Measurements from ENCODE around the gene SVIL. TPM values are rescaled to one million over a fixed set of nuclear protein-coding genes. Genes with fewer than 3 reads are reported as not detected.

SVIL gene
- total RNA-seq, 3 donors from 2014 or later (not counting 1 experiment from before 2014, with no cell fraction given) = 24.9 to 57.2 (median 33.5) TPM

DNA sequence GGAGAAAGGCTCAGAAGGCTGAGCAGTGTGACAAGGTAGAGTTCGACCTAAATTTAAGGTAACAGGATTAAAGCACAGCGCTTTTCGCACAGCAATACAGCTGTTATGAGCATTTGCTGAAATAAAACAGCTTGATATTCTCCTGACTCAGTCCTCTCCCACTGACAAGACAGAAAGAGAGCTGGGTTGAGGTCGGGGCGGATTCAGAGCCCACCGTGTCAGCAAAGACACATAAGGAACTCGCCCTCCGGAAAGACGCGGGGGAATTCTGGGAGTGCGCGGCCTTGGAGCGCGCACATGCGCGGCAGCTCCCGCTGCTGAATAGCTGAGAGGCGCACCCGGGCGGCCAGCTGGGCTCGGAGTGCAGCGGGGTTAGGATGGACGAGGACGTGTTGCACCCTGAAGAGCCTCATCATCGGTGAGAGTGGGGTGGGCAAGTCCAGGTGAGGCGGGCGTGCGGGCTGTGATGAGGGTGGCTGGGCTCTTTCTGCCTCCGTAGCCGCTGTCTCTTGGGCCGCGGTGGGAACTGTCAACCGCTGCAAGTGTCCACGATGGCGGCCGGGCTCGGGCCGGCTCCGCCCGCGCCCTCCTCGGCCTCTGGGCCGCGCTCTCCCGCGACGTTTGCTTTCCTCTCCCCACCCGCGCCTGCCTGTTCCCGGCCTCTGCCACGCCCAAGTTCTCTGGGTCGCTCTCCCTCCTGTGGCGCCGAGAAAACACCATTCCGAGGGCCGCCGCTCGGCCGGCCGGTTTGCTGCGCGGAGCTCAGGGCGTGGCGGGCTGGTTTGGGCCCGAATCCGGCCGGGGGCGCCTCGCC, 225.3 kb downstream of the SVIL start:
- H3K36me3 Mint-ChIP-seq = no peaks in the 10 kb centered on the region
- Histone ChIP-seq H3K27ac (ENCODE audit: low read length) (peak overlapping the region; percentile 34), H3K9me3 (ENCODE audit: control insufficient read depth, insufficient read depth, low read length) (no peaks in the 10 kb centered on the region), H3K27me3 (ENCODE audit: control insufficient read depth, insufficient read depth, low read length) (no peaks in the 10 kb centered on the region), H3K4me3 (ENCODE audit: low read length) (peak overlapping the region; percentile 79), H3K4me1 (ENCODE audit: control insufficient read depth, insufficient read depth, low read length) (peaks cover 15% of the 10 kb centered on the region), H3K36me3 (ENCODE audit: control insufficient read depth, insufficient read depth, low read length) (no peaks in the 10 kb centered on the region)
- TF ChIP-seq, protein P1, sequence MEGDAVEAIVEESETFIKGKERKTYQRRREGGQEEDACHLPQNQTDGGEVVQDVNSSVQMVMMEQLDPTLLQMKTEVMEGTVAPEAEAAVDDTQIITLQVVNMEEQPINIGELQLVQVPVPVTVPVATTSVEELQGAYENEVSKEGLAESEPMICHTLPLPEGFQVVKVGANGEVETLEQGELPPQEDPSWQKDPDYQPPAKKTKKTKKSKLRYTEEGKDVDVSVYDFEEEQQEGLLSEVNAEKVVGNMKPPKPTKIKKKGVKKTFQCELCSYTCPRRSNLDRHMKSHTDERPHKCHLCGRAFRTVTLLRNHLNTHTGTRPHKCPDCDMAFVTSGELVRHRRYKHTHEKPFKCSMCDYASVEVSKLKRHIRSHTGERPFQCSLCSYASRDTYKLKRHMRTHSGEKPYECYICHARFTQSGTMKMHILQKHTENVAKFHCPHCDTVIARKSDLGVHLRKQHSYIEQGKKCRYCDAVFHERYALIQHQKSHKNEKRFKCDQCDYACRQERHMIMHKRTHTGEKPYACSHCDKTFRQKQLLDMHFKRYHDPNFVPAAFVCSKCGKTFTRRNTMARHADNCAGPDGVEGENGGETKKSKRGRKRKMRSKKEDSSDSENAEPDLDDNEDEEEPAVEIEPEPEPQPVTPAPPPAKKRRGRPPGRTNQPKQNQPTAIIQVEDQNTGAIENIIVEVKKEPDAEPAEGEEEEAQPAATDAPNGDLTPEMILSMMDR (IDR thresholded peaks at IDR 0.05) = no peak
- 7% methylated on average over 69 of the region's 69 CpGs for WGBS (ENCODE audit: insufficient coverage)
- no peaks in the 10 kb centered on the region for H3K9me3 Mint-ChIP-seq
- DNase-seq = peak; percentile 26 to 58
- ATAC-seq = peak; percentile 70 to 79 (median 73)
- H3K27ac Mint-ChIP-seq = peak overlapping the region; percentile 82 to 94
- H3K4me1 Mint-ChIP-seq = peaks cover 31 to 35% of the 10 kb centered on the region in 2 donors
- H3K27me3 Mint-ChIP-seq (ENCODE audit: low read depth in 2 of 2) = no peaks in the 10 kb centered on the region
- intact Hi-C loops (cut with micrococcal nuclease) = no loop called here
- peak overlapping the region; percentile 99 for H3K4me3 Mint-ChIP-seq

DNA sequence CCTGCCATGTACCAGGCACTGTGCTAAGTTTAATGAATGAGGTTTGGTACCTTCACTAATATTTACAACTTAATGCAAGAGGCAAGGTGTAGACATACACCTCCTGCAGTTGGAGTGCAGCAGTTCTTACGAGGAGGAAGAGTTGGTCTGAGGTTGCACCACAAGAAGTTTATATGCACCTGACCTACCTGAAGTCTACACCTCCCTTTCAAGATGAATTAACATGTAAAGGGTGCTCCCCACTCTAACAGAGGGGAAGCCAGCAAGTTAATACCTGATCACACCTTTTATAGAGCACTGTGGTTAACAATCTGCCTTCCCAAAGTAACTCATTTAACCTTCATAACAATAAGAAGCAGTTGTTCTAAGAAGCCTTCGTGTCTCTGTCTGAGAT, 225.9 kb downstream of the SVIL start:
- no peaks in the 10 kb centered on the region for H3K27me3 Mint-ChIP-seq (ENCODE audit: low read depth in 2 of 2)
- TF ChIP-seq, protein P1 (IDR thresholded peaks at IDR 0.05) = no peak
- ATAC-seq (peak in 2 of 3 donors; percentile 9 to 15), DNase-seq (peak in 1 of 2 donors; percentile 36)
- peak overlapping the region; percentile 4 for H3K27ac ChIP-seq (ENCODE audit: low read length)
- WGBS (ENCODE audit: insufficient coverage) = 8% methylated on average over 1 of the region's 2 CpGs
- peaks cover 15% of the 10 kb centered on the region for H3K4me1 ChIP-seq (ENCODE audit: control insufficient read depth, insufficient read depth, low read length)
- H3K9me3 Mint-ChIP-seq = no peaks in the 10 kb centered on the region
- H3K4me1 Mint-ChIP-seq = peaks cover 31 to 34% of the 10 kb centered on the region in 2 donors
- H3K4me3 ChIP-seq (ENCODE audit: low read length) = peak overlapping the region; percentile 79
- intact Hi-C loops (cut with micrococcal nuclease) = no loop called here
- H3K27me3 ChIP-seq (ENCODE audit: control insufficient read depth, insufficient read depth, low read length) = no peaks in the 10 kb centered on the region
- H3K36me3 ChIP-seq (ENCODE audit: control insufficient read depth, insufficient read depth, low read length) = no peaks in the 10 kb centered on the region
- no peaks in the 10 kb centered on the region for H3K9me3 ChIP-seq (ENCODE audit: control insufficient read depth, insufficient read depth, low read length)
- H3K36me3 Mint-ChIP-seq = no peaks in the 10 kb centered on the region
- peak overlapping the region; percentile 99 for H3K4me3 Mint-ChIP-seq
- H3K27ac Mint-ChIP-seq = peak overlapping the region; percentile 82 to 94

All from natural killer cell (primary cell).